NCI-H446 treated with DMSO at 0.1 percent for 48 hours (cell line): ENCODE results near the gene MPP4.
A peak's percentile ranks its signal among the peaks of the same experiment; 100 is the strongest.

Experiments
- DNase-seq: peaks from one replicate; lab custom pipeline; 2025; lab: John Stamatoyannopoulos, UW

MPP4 gene, protein sequence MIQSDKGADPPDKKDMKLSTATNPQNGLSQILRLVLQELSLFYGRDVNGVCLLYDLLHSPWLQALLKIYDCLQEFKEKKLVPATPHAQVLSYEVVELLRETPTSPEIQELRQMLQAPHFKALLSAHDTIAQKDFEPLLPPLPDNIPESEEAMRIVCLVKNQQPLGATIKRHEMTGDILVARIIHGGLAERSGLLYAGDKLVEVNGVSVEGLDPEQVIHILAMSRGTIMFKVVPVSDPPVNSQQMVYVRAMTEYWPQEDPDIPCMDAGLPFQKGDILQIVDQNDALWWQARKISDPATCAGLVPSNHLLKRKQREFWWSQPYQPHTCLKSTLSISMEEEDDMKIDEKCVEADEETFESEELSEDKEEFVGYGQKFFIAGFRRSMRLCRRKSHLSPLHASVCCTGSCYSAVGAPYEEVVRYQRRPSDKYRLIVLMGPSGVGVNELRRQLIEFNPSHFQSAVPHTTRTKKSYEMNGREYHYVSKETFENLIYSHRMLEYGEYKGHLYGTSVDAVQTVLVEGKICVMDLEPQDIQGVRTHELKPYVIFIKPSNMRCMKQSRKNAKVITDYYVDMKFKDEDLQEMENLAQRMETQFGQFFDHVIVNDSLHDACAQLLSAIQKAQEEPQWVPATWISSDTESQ

DNA sequence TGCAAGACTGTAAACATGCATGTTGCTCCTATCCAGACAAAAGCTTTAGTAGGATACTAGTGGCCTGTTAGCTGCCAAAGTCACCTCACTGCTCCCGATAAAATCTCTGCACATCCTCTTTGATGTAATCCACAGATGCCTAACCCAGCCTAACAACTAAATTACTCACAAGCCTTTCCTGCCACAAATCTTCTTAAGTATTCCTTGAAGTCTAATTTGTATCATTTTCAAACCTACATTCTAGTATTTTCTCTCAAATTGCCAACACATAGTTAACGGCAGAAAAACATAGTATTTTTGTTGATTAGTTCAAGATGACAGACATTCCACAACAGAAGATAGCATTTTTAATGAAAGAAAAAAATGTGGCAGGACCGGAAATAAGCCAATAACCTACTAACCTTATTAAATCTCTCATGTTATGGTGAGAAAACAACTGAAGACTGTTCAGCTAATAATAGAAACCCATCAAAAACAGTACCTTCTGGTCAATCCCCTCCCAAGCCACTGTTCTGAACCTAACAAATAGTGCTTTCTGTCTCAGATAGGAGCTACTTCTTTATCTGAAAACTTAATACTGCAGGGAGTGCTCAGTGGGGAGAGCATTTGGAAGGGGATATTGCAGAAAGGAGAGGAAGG lies at the start of gene MPP4:
MPP4 (minus strand) TSS at position 57 of the 639 bp plus-strand sequence. CDS start 4,690 bp downstream, outside the sequence.
- DNase-seq: no peak

DNA sequence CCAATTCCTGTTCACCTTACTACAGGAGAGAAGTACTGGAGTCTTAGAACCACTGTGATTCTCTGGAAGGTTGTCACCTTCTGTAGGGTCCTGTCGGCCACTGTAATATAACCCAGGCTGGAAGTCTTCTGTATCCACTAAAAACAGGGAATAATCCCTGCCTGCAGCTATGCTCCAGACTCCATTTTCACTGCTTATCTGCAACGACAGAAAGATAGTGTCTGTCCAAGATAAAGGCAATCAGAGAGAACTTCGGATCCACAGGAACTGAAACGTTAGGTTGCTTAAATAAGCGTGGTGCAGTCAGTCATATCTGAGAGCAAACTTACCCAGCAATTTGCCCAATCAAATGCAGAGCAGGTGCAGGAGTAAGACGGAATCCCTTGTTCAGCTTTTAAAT lies 48.1 kb upstream of the MPP4 start:
- no peak for DNase-seq

DNA sequence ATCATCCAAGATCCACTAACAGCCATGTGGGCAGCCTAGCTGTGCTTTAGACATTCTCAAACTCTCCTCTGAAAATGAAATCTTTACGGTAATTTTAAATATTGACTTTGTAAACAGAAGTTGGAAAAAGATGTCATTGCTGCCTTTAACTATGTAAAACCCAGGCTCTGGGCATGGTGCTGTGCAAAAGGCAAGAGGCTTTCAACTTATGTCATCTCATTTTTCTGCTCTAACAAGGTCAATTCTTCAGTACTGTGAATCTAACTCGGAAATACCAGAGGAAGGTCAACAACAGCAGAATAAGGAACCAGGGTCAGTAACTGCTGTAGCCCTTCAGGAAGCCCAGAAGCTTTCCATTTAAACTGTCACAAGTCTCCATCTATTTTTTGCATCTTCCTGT lies 37.0 kb upstream of the MPP4 start:
- no peak for DNase-seq

DNA sequence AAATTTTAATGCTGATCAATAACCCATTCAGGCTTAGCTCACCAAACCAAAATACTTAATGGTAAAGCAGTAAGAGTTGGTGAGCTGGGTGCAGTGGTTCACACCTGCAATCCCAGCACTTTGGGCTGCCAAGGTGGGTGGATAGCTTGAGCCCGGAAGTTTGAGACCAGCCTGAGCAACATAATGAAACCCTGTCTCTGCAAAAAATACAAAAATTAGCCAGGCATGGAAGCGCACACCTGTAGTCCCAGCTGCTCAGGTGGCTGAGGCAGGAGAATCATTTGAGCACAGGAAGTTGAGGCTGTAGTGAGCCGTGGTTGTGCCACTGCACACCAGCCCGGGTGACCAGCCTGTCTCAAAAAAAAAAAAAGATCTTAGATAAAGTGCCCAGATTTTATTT lies 35.7 kb upstream of the MPP4 start:
- no peak for DNase-seq

DNA sequence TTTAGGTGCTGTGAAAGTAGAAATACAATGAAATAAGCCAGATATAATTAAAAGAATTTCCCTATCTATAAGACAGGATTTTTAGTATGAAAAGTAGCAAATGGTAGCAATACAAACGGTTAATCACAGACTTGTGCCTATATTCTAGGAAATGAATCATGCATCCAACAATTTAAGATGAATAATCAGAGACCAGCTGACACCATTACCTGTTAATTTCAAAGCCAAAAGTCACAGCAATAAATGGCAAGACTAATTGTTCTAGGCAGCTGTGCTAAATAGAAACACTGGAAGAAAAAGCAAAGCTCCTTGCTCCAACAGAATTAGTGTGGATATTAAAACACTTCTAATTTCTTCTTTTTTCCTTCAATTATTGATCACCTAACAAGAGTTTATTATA lies 35.1 kb upstream of the MPP4 start:
- no peak for DNase-seq

DNA sequence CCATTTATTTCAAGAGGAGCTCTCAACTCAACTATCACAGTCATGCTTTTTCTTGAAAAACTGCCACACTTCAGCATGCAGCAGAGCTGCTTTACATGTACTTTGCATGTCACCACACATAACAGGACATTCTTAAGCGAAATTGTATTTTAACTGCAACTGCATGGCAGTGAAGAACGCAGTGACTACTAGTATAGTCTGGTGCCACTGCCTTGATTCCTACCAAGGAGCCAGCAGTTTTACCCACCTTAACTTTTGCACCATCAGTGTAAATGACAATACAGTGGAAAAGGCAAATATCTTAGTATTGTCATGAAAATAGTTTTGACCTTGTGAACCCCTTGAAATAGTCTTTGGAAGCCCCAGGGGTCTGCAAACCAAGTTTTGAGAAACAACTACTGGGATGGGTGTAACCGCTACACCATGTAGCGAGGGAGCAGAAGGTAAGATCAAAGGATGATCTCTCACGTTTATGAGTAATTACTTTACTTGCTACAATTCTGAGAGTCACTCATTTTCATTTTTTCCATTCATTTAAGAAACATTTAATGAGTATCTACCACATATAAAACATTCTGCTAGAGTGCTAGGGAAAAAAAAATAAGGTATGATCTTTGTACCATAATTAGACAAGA lies 32.3 kb upstream of the MPP4 start:
- no peak for DNase-seq

DNA sequence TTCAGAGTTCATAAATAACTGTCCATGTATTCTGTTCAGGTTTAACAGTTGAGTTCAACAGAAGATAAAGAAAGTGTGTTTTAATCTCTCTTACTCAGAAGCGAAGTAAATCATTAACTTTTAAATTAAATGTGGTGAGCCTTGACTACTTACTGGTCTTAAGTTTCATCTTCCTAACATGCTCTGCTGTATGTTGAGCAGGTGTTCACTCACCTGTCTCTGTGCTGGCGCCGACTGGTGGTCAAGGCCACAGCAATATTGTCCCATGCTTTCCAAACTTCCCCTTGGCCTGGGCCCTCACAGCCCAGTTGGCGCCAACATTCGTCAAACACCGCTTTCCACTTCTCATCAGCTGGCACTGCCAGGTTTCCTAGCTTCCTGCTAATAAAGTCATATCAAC lies 17.0 kb upstream of the MPP4 start:
- no peak for DNase-seq

DNA sequence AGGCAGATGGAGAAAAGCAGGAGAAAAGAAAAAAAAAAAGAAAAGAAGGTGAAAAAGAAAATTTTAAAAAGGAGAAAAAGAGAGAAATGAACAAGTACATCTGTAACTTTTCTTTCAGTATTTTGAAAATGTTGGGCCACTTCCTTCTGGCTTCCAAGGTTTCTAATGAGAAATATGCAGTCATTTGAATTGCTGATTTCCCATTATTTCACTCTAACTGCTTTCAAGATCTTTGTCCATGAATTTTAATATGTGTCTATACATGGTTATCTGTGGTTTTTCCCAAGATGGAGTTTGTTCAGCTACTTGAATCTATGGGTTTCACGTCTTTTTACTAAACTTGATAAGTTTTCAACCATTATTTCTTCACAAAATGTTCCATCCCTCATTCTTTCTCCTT lies 14.3 kb upstream of the MPP4 start:
- DNase-seq: no peak

DNA sequence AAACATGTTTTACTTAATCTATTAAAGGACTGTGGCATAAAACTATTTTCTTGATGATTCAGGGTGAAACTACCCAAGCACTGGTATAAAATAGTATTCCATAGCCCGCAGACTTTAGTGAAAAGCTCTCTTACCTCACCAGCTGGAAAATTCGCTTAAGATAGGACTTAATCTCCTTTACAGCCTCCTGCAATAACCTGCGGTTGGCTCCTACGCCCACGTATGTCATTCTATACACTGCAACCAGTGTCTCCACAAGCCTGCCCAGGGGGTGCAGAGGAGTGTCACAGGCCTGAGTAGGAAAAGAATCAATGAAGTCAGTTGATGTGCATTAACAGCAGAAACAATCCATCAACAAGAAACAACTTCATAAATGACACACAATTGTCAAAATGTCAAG lies 11.3 kb upstream of the MPP4 start:
- no peak for DNase-seq

DNA sequence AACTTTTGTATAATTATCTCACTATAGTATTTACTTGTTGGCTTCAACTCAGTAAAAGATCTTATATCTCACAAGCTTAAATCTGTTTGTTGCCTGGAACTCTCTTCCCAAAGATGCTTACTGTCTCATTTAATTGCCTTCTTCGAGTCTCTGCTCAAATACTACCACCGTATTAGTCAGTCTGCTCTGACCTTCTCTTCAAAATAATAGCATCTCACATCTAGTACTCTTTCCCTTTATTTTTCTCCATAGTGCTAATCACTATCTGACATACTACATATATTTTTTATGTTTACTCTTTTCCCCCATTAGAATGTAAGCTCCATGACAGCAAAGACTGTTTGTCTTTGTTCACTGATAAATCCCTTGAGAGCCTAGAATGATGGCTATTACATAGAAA lies 10.6 kb upstream of the MPP4 start:
- DNase-seq: no peak

DNA sequence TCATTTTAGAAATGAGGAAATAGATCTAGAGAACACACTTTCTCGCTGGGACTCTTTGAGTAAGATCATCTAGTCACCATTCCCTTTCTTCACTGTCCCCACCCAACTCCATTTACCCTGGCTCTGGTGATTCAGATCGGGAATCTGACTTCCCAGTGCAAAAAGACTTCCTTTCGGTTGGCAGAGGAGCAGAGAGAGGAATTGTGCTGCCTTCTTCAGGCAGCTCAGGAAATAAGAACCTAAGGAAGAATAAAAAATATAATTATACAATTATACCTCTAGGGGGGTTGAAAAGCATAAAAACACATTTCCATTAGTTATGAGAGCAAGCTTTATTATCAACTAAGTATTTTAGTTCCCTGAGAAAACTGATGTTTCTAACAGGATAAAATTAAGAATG lies 9.3 kb upstream of the MPP4 start:
- DNase-seq: no peak

DNA sequence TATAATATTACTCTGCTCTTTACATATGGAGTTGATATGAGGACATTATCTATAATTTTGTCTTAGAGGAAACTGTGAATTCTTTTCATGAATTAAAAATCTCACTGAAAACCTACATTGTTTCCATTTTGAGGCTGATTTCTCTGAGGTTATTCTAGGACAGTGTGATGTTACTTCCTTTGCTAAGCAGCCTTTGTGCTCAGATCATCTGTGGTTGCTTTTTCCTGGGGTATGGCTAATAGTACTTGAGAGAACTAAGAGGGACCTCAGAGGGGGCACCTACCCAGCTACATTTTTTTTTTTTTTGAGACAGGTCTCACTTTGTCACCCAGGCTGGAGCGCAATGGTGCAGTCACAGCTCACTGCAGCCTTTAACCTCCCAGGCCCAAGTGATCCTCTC lies 8.7 kb upstream of the MPP4 start:
- no peak for DNase-seq

DNA sequence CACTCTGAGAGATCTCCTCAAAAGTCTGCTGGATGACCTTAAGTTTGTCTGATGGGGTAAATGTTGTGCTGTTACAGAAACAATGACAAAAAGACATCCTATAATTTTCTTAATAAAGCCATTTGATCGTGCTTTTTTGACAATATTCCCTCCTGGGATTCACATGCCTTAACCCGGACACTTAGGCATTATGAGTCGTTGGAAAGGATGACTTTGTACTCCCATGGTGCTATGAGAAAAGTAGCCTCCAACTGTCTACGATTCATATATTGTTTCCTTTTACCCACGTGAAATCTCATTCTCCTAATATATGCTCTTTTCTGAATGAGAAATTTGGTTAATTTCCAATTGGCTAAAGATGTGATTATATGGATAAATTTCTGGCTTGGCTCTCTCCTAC lies 6.1 kb upstream of the MPP4 start:
- DNase-seq: no peak

DNA sequence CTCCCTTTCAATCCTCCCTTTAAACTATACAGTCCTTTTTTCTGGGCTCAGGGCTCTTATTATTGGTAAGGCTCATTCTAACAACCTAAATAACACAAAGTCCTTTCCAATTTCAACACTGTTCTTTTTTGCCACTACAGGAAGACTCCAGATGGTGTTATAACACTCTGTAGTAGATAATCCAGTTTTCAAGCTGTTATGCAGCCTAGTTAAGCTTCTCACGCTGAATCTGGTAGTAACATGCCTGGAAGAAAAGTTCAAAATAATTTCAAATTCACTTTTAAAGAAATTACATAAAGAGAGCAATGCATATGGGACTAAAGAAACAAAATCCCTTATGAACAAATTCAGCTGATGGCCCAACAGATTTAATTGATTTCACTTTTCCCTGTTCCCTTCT lies 3.2 kb upstream of the MPP4 start:
- DNase-seq: no peak

DNA sequence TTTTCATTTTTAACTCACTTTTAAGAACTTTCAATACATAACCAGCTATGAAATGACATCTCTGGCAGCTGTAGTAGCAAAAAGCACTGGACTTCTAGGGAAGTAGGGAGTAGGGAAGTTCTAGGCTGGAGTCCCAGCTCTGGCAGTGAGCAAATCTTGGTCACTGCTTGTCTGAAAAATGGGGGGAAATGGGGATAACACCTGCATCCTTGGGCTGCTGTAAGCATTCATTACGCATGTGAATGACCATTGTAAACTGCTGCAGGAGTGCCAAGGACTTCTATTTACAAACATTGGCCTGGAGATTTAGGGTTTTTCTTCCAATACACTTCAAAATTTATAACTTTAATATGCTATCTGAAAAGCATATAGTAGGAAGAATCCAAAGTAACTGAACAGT lies 972 bp upstream of the MPP4 start:
- DNase-seq: no peak

DNA sequence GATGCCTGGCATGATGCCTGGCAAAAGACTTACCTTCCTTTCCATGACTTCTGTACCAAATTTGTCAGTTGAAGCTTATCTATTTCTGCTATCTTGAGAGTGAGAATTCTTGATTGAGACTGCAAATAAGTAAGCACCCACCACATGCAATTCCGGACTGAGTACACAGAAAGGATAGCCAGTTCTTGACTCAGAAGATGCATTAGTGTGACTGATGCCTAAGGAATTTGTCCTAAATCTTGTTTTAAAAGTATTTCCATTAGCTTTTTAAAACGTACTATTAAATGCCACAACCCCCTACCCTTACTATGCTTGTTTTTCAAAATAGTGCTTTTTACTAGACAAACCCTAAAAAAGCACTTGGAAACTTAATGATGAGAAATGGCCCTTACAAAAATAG lies 545 bp downstream of the MPP4 start:
- no peak for DNase-seq

DNA sequence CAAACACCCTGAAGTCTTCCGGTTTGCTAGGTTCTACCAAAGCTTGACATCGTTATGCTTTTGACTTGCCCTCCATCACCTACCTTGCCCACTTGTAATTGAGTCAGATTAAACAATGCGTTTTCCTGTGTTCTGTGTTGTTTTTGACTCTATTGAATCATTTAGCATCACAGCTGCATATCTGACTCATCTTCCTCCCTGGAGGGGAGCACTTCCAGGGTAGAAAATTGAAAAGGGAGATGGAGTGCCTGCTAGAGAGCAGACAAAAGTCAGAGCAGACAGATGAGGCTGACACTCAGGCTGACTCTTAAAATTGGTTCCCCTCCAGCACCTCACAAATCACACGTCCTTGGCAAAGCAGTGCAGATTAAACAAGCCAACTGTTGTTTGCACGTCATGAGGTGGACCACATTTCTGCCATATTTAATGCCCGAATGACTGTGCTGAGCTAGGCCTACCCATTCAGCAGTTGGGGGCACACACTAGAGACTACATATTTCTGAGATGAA lies 2.2 kb downstream of the MPP4 start:
- DNase-seq: peak; percentile 37

DNA sequence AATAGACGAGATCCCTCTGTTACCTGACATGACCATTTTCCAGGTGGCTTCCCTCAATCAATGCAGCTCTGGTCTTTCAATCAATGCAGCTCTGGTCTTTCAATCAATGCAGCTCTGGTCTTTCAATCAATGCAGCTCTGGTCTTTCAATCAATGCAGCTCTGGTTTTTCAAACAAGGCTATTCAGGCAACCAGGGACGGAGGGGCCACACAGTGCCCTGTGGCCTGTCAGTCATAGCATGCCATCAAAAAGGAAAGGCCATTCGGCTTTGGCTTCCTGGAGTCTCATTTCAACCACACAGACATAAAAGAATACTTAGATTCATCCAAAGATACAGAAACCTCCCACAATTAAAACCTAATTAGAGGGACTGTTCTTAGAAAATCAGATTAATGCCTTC lies 13.3 kb downstream of the MPP4 start:
- no peak for DNase-seq

DNA sequence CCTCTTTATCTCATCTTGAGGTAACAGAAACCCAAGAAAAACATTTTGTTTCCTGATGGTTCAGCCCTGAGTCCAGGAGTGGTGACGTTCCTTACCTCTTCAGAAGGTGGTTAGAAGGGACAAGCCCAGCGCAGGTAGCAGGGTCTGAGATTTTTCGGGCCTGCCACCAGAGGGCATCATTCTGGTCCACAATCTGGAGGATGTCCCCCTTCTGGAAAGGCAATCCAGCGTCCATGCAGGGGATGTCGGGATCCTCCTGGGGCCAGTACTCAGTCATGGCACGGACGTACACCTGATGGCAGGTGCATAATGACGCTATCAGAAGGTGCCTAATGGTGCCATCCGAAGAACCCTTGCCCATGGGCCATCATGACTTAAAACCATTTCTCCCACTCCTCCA lies 17.7 kb downstream of the MPP4 start:
- DNase-seq: no peak

DNA sequence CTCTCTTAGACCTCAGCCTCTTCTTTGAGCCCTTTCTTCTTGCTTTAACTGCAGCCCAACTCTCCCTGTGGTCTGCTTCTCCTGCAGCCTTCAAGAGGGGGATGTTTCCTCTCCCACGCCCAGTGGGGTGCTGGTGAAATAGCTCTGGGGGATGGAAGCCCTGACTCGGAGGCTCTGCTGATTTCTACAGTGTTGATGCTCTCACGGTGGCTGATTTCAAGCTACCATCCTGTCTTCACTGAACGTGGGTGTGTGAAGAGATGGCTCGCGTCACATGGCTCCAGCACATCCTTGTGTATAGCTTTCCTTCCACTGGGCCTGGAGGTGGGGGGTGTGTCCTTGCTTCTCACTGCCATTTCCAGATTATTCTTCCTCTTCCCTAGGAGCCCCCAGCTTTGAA lies 20.0 kb downstream of the MPP4 start:
- DNase-seq: no peak

DNA sequence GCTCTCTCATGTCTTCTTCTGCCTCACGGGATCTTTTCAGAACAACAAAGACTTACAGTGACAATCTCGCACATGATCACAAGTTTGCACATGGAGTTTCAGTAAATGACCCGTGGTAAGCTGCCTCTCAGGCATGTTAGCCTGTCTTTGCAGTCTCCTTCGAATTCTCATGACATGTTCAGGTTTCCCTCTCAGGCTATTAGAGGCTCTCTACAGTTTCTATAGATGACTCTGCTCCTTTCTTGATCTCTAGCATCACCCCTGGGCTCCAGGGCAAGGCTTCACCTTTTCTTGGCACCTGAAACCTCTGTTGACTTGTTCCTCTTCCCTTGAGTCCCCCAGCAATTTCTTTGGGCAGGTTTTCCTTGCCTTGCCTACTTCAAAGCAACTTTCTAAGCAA lies 23.0 kb downstream of the MPP4 start:
- no peak for DNase-seq

DNA sequence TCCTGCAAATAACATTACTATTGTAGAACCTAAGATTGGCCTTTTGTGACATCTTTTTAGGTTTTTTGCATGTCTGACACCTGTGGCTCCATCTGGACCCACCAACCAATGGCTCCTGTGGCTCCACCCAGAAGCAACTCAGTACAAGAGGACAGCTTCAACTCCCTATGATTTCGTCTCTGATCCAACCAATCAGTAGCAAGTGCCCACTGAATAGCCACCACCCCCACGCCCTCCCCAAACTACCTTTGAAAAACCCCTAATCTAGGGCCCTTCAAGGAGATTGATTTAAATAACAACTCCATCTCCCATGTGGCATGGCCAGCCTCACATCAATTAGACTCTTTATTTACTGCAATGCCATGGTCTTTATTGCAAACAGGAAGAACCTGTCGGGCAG lies 23.6 kb downstream of the MPP4 start:
- DNase-seq: no peak

DNA sequence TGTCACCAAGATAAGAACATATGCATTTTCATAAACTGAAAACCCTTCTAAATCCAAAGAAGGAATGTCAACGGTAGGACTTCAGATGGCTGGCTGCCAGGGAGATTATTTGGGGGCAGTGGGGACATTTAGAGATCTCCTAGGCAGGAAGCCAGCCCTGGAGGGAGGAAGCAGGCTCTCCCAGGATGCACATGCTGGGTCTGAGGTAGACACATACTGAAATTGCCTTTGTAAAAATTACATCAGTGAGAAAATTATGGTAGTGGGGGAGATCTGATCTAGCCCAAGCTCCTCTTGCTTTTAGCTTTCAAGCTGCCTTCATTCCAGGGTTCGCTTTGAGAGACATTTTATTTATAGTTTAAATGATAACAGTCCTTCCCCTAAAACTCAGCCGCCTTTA lies 24.1 kb downstream of the MPP4 start:
- no peak for DNase-seq
